HG03342 (cell line): ENCODE data around the gene OR2T34.
"Not testable (repeated sequence)": the region's sequence is repeated elsewhere in the genome, so short reads cannot be mapped to it uniquely, and the experiment has no call there.

ENCODE experiments used
- ATAC-seq: cut with Tn5 transposase; IDR thresholded peaks from one replicate; pipeline ENCODE4 v1.9.1; 2021; ENCODE audit warnings: mild to moderate bottlenecking, moderate library complexity; ENCODE audit not compliant: unreplicated experiment

OR2T34 gene

GRCh38 chr1:248565530-248566373 lies 8.8 kb downstream of the OR2T34 start:
- ATAC-seq = peak; percentile 62

GRCh38 chr1:248562672-248563071 lies 11.9 kb downstream of the OR2T34 start, which contains the start of gene OR2T29:
Gene OR2T29, minus strand, starts transcription at chr1:248562772. Its CDS starts 3,281 bp downstream, at chr1:248559491.
- ATAC-seq = not testable (repeated sequence)

GRCh38 chr1:248551027-248551426 lies 23.5 kb downstream of the OR2T34 start:
- not testable (repeated sequence) for ATAC-seq

GRCh38 chr1:248547383-248547782 lies 27.2 kb downstream of the OR2T34 start:
- ATAC-seq = not testable (repeated sequence)

GRCh38 chr1:248537449-248537848 lies 37.1 kb downstream of the OR2T34 start:
- ATAC-seq = not testable (repeated sequence)
